IPS-NIHi7 (cell line): ENCODE results near the gene SCAMP5.

Source experiments
- DNase-seq: peaks from one replicate; pipeline ENCODE4 v3.0.0; 2012; ENCODE audit warnings: mixed read lengths; ENCODE audit errors: extremely low spot score

The SCAMP5 gene

DNA sequence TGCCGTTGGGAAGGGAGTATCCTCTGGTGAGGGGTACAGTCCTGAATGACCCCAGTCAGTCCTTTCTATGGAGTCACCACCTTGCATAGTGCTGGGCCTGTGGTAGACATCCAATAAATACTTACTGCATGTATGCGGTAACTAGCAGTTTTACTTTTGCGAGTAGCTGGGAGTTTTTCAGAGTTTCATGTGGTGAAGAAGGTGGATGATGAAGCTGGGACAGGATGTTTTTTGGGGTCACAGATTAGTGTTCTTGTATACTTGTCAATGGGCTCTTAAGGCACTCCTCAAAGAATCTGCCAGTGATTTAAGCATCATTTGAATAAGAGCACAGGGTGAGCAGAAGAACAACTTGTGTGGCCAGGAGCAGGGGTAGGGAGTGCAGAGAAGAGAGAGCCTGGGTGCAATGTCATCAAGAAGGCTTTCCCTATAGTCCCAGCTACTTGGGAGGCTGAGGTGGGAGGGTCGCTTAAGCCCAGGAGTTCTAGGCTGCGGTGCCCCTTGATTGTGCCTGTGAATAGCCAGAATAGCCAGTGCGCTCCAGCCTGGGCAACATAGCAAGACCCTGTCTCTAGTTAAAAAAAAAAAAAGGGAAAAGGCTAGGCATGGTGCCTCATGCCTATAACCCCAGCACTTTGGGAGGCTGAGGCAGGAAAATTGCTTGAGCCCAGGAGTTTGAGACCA lies 50.1 kb downstream of the SCAMP5 start:
- no peak for DNase-seq

DNA sequence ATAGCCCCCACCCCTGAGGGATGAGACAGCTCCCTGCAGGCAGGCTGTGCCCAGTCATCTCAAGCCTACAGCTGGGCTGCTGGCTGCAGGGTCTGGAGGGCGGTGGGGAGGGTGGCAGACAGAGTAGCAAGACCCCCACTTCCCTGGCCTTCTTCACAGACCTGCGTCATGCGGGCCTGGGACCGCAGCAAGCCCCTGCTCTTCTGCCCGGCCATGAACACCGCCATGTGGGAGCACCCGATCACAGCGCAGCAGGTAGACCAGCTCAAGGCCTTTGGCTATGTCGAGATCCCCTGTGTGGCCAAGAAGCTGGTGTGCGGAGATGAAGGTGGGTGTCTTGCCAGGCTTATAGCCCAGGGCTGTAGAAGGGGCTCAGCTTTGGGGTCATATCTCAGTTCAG lies 53.0 kb downstream of the SCAMP5 start:
- no peak for DNase-seq

- no peak for DNase-seq
Measured at GRCh38 chr15:75049392-75049791, 54.0 kb downstream of the SCAMP5 start.

DNA sequence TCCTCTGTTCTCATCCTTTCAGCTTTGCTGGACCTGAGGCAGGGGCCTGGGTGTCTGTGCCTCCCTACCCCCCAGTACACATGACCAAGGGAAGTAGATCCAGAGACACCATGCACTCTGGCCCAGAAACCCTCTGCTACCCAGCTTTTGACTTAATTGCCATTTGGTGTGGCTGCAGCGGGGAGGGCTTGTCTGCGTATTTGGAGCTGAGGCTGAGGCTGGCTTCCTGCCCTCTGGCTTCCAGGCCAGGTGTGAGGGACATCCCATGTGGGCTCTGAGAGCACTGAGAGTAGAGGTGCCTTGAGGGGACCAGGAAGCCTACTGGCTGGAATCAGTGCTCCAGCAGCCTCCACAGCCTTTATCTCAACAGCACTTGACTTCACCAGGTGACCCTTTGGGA lies 54.9 kb downstream of the SCAMP5 start:
- no peak for DNase-seq

- no peak for DNase-seq
Measured at GRCh38 chr15:75051191-75051608, 55.8 kb downstream of the SCAMP5 start.

DNA sequence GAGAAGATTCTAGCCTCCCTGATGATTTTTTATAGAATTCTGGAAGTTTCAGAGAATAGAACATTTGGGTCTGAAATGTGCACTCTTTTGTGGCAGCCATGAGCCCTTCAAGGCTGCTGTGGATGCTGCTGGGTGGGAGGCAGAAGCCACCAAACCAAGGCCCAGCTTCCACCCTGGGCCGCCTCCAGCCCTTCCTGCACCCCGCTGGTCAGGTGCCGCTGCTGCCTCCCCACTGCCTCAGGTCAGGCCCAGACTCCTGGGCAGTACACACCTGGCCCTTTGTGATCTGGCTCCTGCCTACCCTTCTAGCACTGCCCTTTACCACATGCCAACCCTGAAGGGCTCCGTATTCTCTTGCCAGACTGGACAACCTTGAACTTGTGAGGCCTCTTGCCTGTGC lies 56.3 kb downstream of the SCAMP5 start:
- no peak for DNase-seq

DNA sequence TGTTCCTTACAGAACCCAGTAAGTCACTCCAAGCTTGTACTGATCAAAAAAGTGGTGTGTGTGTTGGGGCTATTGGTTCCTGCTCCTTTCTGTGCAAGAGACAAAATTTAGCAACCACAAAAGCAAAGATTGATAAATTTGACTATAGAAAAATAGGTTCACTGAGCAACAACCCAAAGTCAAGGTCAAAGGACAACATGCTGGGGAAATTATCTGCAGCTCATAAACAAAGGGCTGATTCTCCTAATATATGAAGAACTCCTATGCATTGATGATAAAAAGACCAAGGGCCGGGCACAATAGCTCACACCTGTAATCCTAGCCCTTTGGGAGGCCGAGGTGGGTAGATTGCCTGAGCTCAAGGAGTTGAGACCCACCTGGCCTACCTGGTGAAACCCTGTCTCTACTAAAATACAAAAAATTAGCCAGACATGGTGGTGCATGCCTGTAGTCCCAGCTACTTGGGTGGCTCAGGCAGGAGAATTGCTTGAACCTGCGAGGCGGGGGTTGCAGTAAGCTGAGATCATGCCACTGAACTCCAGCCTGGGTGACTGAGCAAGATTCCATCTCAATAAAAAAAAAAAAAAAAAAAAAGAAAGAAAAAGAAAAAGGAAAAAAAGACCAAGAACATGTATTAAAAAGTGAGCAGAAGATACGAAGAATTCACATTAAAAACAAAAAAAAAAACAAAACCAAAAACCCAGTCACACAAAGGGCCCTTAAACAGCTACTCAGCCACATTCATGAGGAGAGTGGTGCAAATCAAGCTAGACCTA lies 57.8 kb downstream of the SCAMP5 start:
- DNase-seq, result no peak

DNA sequence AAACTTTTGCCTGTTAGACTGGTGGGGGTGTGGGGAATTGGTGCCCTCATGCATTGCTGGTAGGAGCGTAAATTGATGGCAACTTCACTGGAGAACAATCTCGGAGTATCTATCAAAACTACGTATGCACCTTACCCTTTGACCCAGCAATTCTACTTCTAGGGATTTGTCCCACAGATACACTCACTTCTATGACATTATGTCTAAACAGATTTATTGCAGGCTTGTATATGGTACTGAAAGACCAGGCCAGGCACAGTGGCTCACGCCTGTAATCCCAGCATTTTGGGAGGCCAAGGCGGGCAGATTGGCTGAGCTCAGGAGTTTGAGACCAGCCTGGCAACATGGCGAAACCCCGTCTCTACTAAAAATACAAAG lies 58.4 kb downstream of the SCAMP5 start:
- no peak for DNase-seq

DNA sequence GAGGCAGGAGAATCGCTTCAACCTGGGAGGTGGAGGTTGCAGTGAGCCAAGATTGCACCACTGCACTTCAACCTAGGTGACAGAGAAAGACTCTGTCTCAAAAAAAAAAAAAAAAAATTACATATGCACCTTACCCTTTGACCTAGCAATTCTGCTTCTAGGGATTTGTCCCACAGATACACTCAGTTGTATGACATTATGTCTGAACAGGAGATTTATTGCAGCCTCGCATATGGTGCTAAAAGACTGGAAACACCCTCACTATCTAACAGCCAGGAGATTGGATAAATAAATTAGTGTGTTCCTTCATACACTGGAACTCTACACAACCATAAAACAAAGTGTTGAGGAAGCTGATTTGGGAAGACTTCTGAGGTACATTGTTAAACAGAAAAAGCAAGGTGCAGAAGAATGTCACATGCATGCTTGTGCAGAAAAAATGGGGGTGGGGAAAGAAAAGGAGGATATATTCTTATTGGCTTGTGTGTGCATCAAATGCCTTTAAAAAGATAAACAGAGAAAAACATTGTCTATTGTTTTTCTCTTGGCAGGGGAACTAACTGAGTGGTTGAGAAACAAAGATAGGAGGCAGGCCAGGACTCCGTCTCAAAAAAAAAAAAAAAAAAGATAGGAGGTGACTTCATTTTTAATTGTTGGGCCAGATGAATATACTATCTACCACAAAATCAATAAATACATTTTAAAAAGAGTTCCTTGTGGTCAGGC lies 59.0 kb downstream of the SCAMP5 start:
- DNase-seq, result no peak

GRCh38 chr15:75056036-75056435 lies 60.7 kb downstream of the SCAMP5 start:
- DNase-seq, result no peak

DNA sequence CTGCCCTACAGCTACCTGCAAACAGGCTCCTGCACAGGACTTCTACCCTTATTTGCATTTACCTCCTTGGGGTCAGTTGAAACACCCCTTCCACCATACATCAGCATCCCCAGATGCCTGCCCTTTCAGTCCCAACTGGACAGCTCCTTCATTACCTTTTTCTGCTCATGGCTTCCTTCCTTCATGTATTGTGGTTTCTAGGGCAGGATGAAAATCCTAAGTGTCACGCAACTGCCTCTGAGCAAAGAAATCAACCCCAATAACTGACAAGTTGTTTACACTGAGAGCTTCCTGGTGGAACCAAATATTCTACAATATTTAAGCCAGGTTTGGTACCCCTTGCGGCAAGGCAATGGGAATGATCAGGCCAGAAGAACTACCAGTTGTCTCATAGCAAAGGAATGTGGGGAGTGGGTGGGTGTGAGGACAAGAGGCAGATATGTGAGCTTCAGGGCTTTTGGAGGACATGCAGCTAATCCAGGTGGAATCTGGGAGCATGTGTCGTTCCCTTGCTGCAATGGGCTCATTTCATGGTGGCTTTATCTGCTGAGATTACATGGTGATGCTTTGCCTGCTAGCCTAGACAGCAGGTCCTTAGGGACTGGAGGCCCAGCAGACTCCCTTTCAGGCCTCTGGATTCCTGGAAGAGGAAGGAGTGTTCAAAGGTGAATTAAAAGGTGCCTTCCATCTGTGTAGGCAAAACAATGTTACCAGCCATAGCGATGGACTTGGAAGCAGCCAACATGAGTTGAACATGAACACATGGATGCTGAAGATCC lies 63.0 kb downstream of the SCAMP5 start:
- DNase-seq, result peak; percentile 69

GRCh38 chr15:75059607-75060006 lies 64.2 kb downstream of the SCAMP5 start:
- no peak for DNase-seq

GRCh38 chr15:75061272-75061671 lies 65.9 kb downstream of the SCAMP5 start:
- no peak for DNase-seq

GRCh38 chr15:75062706-75063105 lies 67.3 kb downstream of the SCAMP5 start:
- no peak for DNase-seq

DNA sequence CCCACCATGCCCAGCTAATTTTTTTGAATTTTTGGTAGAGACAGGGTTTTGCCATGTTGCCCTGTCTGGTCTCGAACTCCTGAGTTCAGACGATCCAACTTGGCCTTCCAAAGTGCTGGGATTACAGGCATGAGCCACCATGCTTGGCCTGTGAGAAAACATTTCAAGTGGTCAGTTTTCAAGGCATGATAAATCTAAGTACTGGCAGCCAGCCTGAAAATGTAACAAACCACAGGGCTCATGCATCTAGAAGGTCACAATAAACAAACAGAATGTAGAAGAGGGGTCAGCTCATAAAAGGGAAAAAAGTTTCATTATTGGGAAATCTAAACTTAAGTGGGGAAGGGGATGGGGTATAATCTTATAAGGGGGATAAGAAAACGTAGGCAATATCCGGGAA lies 68.0 kb downstream of the SCAMP5 start:
- no peak for DNase-seq

- no peak for DNase-seq
Measured at GRCh38 chr15:75063889-75064288, 68.5 kb downstream of the SCAMP5 start.

DNA sequence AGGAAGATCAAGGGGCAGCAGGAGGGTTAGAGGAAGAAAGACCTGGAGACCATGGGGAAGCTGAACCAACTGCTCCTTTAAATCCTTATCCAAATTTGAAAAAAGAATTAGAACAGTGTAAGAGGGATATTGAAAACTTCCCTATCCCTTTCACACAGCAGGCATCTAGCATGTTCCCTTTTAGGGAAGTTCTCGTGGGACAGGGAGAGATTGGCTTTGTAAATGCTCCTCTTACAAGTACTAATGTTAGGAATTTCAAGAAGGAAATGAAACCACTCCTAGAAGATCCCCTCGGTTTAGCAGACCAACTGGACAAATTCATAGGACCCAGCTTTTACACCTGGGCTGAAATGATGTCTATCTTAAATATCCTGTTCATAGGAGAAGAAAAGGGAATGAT lies 69.5 kb downstream of the SCAMP5 start:
- DNase-seq, result no peak

GRCh38 chr15:75065467-75065850 lies 70.1 kb downstream of the SCAMP5 start:
- no peak for DNase-seq

GRCh38 chr15:75065851-75066509 lies 70.6 kb downstream of the SCAMP5 start:
- no peak for DNase-seq

DNA sequence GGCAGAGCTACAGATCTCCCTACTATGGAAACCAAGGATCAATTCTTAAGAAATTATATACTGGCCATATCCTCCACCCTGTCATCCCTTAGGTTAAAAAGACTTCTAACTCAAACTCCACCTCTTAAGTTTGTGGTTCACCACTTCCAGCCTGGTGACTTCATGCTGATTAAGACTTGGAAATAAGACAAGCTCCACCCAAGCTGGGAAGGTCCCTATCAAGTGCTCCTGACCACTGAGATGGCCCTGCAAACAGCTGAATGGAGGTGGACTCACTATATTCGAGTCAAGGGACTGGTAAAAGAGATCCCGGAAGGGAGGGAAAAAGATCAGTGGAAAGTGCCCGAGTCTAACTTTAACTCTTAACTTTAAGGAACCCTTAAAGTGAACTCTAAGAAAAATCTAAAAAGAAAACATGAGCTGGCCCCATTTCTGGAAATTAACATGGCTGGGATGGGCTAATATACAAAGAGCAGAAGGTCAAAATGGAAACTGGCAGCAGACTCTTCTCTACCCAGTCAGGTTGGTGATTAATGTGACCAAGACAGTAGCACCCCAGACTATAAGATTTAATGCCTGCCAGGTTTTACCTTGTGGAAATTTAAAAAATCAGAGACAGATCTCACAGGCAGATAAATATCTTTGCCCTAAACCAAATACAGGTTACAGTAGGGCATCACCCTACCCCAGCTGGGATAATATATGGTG lies 71.9 kb downstream of the SCAMP5 start:
- no peak for DNase-seq

- DNase-seq, result no peak
Measured at GRCh38 chr15:75068748-75069147, 73.4 kb downstream of the SCAMP5 start.
